ENCODE data around the gene VAMP1.

The VAMP1 gene

GRCh38 chr12:6418796-6419195 lies 51.7 kb downstream of the VAMP1 start:
- H3K36me3 ChIP-seq (ENCODE audit: control insufficient read depth, insufficient read depth, low read length) = no peaks in the 10 kb centered on the region
- TF ChIP-seq CTCF (IDR thresholded peaks at IDR 0.05; ENCODE audit: insufficient read depth, low read length, poor library complexity, severe bottlenecking) = no peak
- no peaks in the 10 kb centered on the region for H3K27me3 ChIP-seq (replicated peaks; ENCODE audit: control insufficient read depth, insufficient read depth, low read length)
- H3K4me3 ChIP-seq (replicated peaks; ENCODE audit: low read depth, low read length) = no peak overlapping the region
- no peak for DNase-seq (ENCODE audit: extremely low read depth, insufficient read length)

- TF ChIP-seq CTCF (IDR thresholded peaks at IDR 0.05; ENCODE audit: insufficient read depth, low read length, poor library complexity, severe bottlenecking) = no peak
Measured at GRCh38 chr12:6416596-6416995, 53.9 kb downstream of the VAMP1 start.

More at GRCh38 chr12:6416596-6416995, 53.9 kb downstream of the VAMP1 start:
- Histone ChIP-seq H3K36me3 (ENCODE audit: control insufficient read depth, insufficient read depth, low read length) (no peaks in the 10 kb centered on the region), H3K27me3 (replicated peaks; ENCODE audit: control insufficient read depth, insufficient read depth, low read length) (no peaks in the 10 kb centered on the region), H3K4me3 (replicated peaks; ENCODE audit: low read depth, low read length) (no peak overlapping the region)
- DNase-seq (ENCODE audit: extremely low read depth, insufficient read length) = no peak

Measured in GM06990 (cell line).